HL-60/S4 (cell line): Measurements from ENCODE around the gene VEPH1.

Experiments
- in situ Hi-C: fragments of 300-500 bp; cut with MboI; formaldehyde crosslinking; loops from 2 replicates; pipeline ENCODE4 v1.14.3; 2022; ENCODE audit warnings: low sequenced_read_pairs

Gene VEPH1

DNA sequence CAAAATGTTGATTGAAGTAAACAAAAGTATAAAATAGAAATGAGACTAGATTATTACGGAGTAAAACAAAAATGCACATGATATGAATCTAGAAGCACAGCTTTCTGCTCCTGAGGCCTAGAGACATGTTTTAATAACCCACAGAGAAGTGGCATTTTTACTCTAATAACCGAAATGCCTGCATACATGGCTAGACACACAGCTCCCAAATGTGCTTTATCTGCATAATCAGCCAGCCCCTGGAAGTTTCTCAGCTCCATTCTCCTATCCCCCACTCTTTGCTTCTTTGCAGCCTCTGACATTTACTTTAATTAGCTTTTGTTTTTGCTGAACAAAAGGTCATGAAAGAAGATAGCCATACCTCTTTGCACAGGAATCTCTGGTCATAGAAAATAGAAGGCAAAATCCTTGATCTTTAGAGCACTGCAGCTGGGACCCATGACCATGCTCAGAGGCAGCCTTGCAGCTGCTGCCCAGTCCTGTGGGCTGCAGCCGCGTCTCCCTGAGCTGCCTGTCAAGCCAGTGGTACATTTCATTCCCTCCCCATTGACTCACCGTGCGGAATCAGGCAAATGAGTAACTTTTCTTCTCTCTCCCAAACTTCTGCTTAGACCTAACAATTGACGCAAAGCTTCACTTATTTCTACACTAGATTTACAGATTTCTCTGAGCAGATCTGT lies at the start of gene VEPH1:
Gene VEPH1 (minus strand): TSS at position 501 of the 680 bp plus-strand sequence. CDS start 8,067 bp downstream, outside the sequence.
- in situ Hi-C loops = no loop called here

DNA sequence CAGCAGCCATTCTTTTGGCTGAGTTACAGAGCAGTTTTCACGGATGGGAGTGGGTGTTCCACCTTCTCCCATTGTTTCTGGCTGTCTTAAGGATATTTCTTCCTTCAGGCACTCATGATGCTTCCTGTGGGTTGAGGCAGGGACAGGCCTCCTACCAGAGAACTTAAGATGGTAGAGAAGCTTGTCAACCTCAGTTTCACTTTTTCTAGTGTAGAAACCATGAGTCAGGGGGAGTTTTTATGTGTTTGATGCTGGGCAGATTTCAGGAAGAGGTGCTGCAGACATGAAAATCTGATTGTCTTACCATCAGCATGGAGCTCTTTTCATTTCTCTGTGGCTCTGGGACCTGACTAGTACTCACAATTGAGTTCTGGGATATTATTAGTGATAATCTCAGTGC lies 48.7 kb upstream of the VEPH1 start:
- in situ Hi-C loops = no loop called here

DNA sequence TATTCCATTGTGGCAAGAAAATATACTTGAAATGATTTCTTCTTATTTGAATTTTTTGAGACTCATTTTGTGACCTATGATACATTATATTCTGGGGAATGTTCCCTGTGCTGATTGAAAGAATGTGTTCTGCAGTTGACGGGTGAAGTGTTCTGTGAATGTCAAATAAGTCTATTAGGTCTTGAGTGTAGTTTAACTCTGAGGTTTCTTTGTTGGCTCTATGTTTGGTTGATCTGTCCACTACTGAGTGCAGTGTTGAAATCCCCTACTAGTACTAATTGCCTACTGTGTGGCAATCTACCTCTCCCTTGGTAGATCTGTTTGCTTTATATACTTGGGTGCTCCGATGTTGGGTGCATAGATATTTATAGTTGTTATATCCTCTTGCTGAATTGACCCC lies 46.3 kb upstream of the VEPH1 start:
- in situ Hi-C loops = no loop called here

DNA sequence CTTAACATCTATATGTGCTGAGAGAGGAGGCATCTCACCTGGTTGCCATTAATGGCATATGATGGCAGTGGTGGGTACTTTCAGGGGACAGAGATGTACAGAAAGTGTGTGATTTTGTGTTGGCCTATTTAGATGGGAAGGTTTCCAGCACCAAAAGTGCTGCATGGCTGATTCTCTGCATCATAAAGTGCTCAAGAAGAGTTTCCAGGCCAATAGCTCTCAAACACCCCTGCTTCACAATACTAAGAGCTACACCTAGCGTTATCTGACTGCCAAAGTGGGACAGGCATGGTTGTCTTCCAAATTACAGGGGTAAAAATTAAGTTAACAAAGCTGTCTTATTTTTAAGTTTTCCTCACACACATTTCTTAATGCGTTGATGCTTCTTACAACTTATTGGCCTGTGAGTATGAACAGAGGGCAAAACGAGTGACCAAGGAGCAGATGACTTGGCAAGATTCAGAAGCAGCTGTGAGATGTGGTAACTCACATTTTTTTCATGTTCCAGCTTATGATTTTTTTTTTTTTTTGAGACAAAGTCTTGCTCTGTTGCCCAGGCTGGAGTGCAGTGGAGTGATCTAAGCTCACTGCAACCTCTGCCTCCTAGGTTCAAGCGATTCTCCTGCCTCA lies 41.4 kb upstream of the VEPH1 start:
- in situ Hi-C loops = no loop called here

DNA sequence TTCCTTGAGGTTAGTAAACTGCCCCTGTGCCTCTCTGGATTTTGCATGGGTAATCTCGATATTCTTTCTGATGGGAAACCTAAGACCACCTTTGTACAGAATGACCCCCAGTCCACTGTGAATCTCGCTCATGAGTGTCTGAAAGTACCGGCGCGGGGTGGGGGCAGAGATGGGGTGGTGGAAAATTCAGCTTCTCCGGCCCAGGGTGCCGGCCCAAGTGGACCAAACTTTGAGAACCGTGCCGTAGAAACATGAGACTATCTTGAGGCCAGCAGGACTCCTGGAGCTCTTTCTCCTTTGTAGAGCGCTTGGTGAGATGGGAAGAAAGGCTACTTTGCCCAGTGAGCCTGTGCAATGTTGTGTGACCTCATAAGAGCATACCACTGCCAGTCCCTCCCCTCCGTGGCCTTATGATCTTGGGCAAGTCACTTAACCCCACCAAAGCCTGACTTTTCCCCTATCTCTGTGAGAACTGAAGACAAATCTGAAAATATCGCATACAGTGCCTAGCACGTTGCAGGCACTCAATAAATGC lies 40.4 kb upstream of the VEPH1 start:
- in situ Hi-C loops = no loop called here

DNA sequence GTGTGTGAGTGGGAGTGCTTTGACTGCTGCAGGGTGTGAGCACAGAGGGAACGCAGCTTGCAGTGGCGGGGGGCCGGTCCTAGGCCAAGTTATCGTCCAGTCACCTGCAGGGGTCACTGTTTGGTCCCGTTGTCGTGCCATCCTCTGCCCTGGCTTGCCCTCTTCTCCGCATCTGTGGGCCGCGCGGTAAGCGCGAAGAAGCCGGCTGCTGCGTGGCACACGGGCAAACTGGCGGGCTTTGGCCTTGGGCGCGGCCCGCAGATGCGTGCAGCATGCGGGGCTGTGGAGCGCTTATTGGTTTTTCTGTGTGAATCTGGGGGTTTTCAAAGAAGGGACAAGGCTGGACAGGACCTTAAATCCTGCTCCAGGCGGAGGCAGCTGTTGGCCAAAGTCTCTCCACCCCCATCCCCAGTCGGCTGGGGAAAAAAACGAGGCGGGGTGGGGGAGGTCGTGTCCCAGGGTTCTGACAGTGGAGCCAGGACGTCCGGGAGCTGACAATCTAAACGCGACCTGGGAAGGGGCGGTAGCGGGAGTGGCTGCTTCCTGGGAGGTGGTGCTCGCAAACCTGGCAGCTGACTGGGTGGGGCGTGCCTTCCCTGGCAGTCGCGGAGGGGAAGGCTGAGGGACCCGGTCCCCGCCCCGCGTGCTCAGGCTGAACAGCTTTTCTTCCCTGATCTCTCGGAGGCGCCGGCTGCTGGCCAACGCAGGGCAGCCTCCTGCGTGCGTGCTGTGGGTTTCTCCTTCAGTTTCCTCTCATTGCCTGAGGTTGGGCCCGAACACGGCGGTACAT lies 39.7 kb upstream of the VEPH1 start:
- in situ Hi-C loops = no loop called here

DNA sequence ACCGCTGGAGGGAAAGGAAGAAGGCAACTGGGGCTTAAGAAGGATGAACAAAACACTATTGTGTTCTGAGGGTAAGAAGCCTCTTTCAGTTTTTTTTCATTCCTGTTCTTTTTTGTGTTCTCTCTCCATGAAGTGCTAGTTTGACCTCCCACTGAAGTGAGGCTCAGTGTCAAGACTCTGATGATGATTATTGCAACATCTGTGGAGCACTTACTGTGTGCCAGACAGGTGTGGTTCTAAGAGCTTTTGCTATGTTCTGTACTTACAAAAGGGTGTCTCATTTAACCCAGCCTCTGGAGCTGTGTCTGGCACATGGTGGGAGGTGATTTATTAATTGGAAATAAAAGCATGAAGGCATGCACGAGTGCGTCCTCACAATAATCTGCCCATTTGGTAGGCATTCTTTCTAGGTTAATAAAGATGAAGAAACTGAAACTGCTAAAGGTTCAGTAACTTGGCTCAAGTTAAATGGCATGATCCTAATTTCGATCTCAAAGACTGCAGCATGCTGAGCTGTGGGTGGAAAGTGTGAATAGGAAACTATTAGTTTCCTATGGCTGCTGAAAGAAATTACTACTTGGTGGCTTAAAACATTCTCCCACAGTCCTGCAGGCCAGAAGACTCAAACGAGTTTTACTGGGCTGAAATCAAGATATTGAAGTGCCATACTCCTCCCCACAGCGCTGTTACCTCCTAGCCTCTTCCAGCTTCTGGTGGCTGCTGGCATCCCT lies 38.5 kb upstream of the VEPH1 start:
- in situ Hi-C loops = no loop called here

DNA sequence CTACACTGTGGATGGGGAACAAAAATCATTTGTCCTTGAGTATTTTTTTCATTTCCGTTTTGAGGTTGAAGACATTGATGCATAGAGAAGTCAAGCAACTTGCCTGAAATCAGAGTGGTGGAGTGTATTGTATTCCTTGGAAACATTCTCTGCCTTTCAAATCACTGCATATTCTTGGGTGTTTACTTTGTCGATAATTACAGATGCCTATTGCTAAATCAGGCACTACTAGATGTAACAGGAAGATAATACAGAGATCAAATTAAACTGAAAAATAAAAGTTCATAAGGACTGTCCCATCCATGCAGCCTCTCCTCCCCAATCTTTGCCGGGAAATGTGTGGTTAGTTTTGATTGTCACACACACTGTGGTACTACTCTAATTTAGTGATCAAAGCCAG lies 37.4 kb upstream of the VEPH1 start:
- in situ Hi-C loops = no loop called here

DNA sequence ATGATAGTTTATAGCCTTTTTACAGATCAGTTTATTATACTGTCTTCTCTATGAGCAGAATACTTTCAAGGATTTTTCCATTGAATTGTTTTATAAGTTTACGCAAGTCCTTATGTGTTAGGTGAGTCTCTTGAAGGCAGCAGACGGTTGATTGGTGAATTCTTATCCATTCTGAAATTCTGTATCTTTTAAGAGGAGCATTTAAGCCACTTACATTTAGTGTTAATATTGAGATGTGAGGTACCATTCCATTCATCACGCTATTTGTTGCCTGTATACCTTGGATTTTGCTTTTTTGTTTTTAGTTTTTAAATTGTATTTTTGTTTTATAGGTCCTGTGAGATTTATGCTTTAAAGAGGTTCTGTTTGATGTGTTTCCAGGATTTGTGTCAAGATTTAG lies 32.5 kb upstream of the VEPH1 start:
- in situ Hi-C loops = no loop called here

DNA sequence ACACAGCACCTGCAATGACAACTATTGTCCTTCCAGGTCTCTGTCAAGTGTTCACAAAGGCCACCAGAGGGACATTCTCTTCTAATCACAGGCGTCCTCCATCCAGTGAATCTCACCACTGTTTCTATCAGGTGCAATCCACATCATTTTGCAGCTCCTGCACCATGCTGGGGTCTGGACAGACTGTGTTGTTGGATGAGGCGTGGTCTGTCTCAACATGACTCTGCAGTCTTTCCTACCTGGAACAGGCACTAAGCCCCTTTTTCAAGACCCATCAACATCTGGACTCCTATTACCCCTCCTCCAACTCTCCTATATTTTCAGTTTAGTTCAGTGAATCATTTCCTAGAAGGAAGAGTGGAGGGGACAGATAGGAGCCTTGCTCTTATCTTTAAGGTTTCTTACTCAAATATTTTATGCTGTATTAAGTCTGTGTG lies 31.5 kb upstream of the VEPH1 start:
- in situ Hi-C loops = no loop called here

DNA sequence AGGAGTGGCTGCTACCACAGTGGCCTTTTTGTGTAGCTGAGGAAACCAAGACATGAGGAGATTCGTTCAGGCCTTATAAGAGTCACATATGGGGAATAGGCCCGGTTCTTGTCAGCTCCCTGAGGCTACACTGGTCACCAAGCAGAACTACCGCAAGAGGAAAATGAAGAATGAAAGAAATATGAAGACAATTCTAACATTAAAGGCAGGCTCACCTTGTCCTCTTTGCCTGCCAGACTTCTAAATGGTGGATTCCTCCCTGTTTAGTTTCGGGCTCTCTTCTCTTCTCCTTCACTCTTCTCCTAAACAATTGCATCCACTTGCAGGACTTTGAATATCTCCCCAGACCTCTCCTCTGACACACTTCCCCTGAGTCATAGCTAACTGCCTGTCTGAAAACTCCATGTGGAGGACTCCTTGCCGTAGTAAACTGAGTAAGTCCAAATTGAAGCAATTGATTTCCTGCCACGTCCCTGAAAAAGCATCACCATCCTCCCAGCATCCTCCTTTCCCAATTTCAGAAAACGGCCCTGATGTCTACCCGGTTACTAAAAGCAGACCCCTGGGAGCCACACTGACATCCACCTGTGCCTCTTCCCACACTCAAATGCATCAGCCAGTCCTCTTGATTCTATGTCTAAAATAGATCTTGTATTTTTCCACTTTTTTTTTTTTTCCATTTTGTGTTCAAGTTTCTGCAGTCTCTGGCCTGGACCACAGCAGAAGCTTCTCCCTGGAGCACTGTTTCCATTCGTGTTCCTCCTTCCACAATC lies 30.3 kb upstream of the VEPH1 start:
- in situ Hi-C loops = no loop called here

DNA sequence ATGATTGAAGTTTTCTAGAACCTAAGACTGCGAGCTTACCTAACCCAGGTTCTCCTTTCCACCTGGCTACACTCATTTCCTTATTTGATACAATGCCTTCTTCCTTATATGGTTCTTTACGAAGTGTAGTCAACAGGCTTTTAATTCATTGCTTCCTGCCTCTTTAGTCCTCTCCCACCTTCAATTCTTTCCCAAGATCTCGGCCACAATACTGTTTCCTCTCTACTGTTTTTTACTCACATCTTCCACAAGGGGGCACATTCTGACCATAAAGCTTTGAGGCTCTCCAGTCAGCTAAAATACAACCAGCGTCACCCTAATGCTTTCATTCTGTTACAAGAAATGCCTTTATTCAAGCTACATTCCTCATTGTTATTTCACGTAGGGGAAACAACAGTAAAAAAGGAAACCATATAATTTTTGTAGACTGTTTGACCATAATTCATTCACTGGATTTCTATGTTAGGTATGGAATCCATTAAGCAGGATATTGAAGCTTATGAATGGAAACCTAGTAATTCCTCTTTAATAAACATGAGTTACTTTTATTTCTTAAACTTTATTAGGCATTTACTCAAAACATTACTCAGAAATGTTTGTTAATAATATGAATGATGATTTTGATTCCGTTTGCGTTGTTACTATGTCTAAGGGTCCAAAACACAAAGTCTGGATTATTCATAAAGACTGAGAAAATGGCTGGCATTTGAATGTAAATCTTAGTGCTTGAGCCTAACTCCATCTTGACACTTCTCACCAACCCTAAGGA lies 29.5 kb upstream of the VEPH1 start:
- in situ Hi-C loops = no loop called here

DNA sequence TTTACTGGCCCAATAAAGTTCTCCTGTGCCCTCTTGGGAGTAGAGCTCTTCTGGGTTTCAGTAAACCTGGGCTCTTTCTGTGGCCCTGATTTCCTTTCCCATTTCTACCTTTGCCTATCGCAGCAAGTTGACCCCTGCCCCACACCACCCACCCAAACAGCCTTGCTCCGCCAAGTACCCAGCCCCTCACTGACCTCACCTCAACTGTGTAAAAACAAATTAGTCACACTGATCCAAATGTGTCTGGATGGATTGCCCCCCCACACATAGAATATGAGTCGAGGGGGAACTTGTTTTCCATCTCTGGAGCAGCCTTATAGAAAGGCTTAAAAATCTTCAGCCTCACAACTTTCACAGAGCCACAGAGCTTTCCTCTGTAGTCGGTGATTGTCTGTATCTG lies 28.6 kb upstream of the VEPH1 start:
- in situ Hi-C loops = no loop called here

DNA sequence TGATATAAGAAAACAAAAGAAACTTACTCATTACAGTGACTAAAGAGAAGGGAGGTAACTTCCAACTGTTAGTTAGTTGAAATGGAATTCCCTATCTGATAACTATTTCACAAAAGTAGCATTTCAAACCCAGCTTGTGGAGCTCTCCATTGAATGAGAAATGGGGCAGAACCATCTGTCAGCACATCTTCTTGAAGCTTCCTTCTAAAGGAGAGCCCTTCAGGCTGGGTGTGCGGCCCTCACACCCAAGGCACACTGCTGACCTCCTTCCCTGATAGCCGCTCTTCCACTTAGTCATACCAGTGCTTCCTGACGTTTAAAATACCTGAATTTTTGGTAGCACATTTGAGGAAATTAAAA lies 28.1 kb upstream of the VEPH1 start:
- in situ Hi-C loops = no loop called here

DNA sequence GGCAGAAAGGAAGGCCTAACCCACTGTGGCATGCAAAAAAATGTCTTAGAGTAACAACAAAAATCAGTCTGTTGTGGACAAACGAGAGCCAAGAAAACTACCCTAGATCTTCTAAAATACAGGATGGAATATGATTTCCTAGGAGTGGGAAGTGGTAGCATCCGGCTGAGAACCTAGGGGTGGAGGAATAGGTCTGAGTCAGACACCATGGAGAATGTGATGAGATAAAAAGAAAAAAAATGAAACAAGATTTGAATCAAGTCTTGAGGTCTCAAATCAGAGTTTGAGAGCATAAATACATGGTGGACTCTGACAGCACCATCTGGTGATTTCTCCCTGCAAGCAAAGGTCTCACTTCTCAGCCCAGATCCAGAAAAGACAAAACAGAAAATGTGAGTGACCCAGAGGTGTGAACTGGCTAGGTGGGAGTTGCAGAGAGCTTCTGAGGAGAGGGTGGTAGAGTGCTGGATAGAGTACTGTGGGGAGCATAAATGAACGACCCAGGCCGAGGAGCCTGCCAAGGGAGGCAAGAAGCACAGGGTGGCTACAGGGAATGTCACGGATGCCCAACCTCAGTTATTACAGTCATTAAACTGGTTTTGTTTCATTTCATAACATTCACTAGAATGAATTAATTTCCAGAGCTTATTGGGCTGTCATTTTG lies 27.6 kb upstream of the VEPH1 start:
- in situ Hi-C loops = no loop called here

DNA sequence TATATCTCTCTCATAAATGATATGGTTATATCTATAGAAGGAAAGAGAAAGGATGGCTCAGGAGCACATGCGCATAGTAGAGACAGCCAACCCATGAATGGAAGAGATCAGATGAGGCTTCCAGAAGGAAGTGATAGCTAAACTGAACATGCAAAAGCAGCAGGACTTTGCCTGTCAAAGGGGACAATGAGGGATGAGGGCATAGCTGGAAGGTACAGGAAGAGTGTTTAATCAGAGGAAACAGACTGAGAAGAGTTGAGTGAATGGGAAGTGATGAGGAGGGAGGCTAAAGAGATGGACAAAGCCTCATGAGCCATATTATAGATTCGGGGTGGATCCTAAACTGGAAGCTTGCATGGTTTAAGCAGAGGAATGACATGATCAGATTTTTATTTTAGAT lies 26.5 kb upstream of the VEPH1 start:
- in situ Hi-C loops = no loop called here

DNA sequence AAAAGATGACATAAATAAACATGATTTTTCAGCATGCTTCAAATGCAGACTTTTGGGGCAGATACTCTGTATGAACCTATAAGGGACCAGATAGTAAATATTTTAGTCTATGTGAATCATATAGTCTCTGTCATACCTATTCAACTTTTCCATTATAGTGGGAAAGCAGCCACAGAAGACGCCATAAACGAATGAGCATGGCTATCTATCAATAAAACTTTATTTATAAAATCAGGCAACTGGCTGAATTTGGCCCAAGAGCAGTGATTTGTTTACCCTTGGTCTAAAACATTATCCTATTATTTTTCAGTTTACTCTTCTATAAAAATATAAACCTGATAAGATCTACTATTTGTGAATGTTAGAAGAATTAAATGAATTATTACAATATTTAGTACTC lies 25.9 kb upstream of the VEPH1 start:
- in situ Hi-C loops = no loop called here

DNA sequence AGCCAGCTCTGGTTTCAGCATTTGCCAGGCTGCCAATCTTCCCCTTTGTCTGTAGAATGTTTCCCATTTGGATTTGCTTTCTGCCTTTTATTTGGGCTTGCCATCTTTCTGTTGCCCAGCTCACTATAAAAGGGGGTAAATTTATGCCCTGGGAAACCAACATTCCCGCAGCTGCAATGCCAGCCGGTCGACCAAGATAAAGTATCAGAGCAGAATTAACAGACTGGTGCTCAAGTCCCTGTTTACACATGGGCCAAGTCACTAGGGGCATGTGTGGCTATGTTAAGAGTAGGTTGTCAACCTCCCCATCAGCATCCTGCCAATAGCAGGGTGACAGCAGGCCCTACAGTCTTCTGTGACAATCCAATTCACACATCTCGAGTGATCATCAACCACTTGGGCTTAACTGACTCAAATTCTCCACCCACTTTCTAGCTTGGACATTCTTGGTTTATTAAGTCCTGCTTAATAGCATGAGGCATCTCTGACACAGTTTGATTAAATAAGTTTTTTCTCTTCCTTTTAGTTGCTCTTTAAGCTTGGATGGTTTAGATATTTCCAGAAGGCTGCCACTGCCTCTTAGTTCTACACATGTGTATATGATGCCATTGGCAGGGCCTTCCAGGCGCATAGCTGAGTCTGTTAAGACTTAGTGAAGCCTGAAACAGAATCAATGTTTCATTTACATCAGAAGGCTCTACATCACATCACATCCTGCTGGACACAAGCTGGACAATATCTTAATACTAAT lies 24.1 kb upstream of the VEPH1 start:
- in situ Hi-C loops = no loop called here
